Hematopoietic multipotent progenitor cell treated with erythropoietin and hydrocortisone succinate and interleukin-3 and kit ligand, for 8 days (in vitro differentiated cells): ENCODE results near the gene FGF21.
A peak's percentile ranks its signal among the peaks of the same experiment; 100 is the strongest.
"Not testable (repeated sequence)": the region's sequence is repeated elsewhere in the genome, so short reads cannot be mapped to it uniquely, and the experiment has no call there.

Experiments used
- DNase-seq: peaks from one replicate; pipeline ENCODE4 v3.0.0-alpha.2; 2015

The FGF21 gene

GRCh38 chr19:48752496-48753365 lies 2.6 kb upstream of the FGF21 start, which contains the start of gene FUT1:
FUT1 (minus strand) TSS chr19:48752641; CDS start chr19:48751281, 1,360 bp downstream.
- DNase-seq, result peak; percentile 68

DNA sequence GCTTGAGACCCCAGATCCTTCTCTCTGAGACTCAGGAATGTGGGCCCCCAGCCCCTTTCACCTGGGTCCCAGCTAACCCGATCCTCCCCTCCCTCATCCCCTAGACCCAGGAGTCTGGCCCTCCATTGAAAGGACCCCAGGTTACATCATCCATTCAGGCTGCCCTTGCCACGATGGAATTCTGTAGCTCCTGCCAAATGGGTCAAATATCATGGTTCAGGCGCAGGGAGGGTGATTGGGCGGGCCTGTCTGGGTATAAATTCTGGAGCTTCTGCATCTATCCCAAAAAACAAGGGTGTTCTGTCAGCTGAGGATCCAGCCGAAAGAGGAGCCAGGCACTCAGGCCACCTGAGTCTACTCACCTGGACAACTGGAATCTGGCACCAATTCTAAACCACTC lies 463 bp downstream of the FGF21 start:
- no peak for DNase-seq

GRCh38 chr19:48756212-48756611 lies 888 bp downstream of the FGF21 start:
- DNase-seq, result no peak

DNA sequence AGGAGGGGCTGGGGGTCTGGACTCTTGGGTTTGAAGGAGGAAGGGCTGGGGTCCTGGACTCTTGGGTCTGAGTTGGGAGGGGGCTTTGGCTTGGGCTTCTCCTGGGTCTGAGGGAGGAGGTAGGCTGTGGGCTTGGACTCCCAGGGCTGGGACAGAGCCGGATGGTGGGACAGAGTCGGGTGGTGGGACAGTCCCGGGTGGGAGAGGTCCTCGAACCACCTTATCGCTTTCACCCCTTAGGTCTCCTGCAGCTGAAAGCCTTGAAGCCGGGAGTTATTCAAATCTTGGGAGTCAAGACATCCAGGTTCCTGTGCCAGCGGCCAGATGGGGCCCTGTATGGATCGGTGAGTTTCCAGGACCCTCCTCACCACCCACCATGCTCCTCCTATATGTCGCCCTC lies 1.4 kb downstream of the FGF21 start:
- DNase-seq, result no peak

DNA sequence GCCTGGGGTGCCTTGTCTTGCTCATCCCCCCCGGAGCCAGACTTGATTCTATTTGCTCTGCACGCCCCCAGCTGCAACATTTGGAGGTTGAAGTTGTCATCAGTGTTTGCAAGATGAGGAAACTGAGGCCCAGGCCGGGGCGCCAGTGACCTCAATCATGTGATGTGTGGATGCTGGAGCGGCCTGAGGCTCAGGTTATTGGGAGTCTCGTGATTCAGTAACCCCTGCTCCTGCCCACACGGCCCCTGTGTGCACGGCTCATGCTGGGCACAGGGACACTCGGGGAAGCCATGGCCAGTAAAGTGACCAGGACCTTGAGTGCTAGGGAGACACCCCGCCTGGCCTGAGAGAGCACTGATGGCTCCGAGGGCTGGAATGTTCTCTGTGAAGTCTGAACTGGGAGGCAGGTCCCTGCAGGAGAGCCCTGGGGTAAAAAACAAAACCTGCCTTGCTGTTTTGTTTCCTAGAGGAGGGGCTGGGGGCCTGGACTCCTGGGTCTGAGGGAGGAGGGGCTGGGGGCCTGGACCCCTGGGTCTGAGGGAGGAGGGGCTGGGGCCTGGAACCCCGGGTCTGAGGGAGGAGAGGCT lies 1.9 kb downstream of the FGF21 start:
- no peak for DNase-seq

DNA sequence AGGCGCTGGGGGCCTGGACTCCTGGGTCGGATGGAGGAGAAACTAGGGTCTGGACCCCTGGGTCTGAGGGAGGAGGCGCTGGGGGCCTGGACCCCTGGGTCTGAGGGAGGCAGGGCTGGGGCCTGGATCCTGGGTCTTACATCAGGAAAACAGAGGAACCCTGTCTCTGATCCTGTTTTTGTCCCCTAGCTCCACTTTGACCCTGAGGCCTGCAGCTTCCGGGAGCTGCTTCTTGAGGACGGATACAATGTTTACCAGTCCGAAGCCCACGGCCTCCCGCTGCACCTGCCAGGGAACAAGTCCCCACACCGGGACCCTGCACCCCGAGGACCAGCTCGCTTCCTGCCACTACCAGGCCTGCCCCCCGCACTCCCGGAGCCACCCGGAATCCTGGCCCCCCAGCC lies 2.4 kb downstream of the FGF21 start:
- DNase-seq, result no peak

DNA sequence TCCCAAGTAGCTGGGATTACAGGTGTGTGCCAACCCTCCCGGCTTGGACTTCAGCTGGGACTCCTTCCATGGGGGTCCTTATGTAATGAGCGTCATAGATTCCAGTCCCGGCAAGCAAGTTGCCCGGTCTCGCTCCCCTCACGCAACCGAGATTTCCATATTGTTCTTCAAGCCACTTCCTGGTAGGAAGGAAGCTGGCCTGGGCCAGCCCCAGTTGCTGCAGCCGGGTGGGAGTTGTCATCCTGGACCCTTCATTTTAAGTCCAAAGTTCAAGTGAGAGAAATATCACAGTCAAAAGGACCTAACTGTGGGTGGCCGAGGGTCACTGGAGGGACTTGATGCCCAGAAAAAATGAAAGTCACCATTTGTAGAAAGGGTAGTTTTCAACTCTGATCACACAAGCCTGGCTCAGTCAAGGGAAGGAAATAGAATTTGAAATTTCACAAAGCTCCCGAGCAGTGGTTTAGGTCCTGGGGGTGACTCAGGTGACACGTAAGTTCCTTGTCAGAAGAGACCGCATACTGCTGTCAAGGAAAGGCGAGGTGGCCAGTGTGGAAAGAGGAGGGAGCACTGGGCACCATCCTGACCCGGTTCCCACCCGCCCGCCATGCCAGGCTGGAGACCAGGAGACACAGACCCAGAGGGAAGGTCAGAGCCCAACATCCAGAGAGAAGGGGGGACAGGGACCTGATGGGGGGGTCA lies 5.3 kb downstream of the FGF21 start:
- no peak for DNase-seq

DNA sequence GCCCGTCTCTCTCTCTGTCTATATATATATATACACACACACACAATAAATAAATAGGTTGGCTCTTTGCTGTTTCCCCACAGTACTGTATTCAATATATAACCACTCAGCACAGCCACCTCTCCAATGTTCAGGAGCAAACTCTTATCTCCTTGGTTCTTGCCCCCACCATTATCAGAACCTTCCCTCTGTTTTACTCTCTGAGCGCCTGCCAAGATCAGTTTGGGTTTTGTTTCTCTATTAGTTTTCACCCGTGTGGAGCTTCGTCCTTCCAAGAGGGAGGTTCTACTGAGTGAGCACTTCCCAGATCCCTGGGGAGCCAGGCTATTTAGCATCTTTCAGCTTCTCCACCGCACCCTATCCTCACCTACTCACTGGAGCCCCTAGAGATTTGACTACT lies 10.5 kb downstream of the FGF21 start:
- DNase-seq, result peak; percentile 95

GRCh38 chr19:48768171-48768753 lies 12.9 kb downstream of the FGF21 start:
- DNase-seq, result peak; percentile 80

- DNase-seq, result no peak
Observed at GRCh38 chr19:48768994-48769713, 13.8 kb downstream of the FGF21 start.

DNA sequence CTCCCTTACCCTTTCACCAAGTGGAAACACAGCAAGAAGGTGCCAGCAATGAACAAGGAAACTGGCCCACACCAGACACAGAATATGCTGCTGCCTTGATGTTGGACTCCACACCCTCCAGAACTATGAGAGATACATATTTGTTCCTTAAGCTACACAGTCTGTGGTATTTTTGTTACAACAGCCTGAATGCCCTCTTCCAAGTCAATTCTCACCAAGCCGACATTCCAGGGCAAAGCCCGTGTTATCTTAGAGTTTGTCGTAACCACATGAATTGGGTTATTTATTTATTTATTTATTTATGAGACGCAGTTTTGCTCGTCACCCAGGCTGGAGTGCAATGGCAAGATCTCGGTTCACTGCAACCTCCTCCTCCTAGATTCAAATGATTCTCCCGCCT lies 14.9 kb downstream of the FGF21 start:
- no peak for DNase-seq

GRCh38 chr19:48770734-48771472 lies 15.6 kb downstream of the FGF21 start:
- DNase-seq, result no peak

GRCh38 chr19:48772503-48772953 lies 17.2 kb downstream of the FGF21 start:
- no peak for DNase-seq

DNA sequence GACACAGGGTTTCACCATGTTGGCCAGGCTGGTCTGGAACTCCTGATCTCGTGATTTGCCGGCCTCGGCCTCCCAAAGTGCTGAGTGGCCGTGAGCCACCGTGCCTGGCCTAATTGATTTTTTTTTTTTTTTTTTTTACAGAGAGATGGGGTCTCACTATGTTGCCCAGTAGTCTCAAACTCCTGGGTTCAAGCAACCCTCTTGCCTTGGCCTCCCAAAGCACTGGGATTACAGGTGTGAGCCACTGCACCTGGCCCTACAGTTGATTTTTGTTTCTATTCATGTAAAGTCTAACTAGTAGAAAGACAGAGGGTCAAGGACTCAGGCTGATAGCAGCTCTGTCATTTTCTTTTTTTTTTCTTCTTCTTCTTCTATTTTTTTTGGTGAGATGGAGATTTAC lies 21.8 kb downstream of the FGF21 start:
- DNase-seq, result no peak

DNA sequence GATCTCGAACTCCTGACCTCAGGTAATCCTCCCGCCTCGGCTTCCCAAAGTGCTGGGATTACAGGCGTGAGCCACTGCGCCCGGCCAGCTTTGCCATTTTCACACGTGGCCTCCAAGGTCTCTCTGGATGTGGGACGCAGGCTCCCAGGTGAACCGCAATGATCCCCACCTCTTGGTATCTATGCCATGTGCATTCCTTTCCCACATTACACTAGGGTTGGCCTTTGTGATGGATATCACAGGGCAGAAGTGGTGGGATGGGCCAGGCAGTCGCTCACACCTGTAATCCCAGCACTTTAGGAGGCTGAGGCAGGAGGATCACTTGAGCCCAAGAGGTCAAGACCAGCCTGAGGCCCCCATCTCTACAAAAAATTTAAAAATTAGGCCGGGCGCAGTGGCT lies 22.4 kb downstream of the FGF21 start:
- no peak for DNase-seq

DNA sequence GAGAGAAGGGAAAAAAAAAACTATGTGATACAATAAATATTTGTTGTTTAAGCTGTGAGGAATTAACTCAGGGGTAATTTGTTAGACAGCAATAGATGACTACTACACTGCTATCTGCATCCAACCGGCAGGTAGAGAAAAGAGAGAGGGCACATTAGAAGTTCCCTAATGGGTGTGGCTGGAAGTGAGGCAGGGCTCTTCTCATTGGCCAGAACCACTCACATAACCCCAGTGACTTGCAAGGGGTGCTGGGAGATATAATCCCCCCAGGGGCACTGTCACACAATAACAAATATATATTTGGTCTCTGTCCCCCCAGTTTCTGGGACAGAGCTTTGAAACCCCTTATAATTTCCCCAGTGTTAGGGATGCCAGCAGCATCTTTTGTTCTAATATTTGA lies 24.3 kb downstream of the FGF21 start:
- DNase-seq, result peak; percentile 39

DNA sequence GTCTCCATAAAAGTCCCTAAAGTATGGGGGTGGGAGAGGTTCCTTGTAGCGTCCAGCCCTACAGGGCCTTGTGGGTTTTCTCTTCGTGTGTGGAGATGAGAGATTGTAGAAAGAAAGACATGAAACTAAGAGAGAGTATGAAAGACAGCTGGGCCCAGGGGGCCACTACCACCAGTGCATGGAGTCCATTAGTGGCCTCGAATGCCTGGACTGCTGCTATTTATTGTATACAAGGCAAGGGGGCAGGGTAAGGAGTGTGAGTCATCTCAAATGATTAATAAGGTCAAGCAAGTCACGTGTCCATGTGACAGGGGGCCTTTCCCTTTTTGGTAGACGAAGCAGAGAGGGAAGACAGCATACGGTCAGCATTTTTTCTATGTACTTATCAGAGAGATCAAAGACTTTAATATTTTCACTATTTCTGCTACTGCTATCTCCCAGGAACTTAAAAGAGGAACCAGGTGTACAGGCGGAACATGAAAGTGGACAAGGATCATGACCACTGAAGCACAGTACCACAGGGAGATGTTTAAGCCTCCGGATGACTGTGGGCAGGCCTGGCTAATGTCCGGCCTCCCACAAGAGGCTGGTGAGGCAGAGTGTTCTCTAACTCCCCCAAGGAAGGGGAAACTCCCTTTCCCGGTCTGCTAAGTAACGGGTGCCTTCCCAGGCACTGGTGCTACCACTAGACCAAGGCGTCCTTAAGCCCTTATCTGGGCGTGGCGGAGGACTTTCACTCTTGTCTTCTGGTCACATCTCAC lies 25.5 kb downstream of the FGF21 start:
- peak; percentile 75 for DNase-seq

DNA sequence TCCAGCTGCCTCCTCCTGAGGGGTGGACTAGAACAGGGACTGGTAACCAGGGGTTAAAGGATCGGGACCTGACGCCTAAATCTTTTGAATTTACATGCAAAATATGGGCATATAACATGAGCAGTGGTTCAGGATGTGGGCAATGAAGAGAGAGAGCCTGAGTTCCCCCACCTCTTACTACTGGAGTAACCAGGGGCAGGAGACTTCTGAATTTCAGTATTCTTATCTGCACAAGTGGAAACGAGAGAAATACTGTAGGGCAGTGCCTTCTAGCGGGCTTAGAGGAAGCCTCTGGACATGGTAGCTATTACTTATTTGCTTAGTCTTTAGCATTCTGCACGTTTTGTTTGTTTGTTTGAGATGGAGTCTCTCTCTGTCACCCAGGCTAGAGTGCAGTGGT lies 29.2 kb downstream of the FGF21 start:
- DNase-seq, result peak; percentile 65

GRCh38 chr19:48786422-48786821 lies 31.1 kb downstream of the FGF21 start:
- DNase-seq, result not testable (repeated sequence)

DNA sequence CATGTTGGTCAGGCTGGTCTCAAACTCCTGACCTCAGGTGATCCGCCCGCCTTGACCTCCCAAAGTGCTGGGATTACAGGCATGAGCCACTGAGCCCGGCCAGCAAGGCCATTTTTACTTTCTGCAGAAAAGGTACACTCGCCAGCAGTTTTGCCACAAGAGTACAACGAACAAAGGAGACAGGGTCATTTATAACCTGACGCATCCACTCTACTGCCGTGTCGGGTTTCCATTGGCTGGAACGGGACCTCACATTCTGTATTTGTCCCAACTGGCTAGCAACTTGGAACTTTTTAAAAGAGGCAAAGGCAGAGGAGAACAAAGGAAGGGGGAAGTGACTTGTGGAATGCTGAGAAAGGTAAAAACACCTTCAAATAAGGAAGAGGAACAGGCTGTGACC lies 32.0 kb downstream of the FGF21 start:
- DNase-seq, result not testable (repeated sequence)

GRCh38 chr19:48793271-48793670 lies 37.9 kb downstream of the FGF21 start:
- no peak for DNase-seq
